HG03354 (cell line): ENCODE data around the gene KRT2.

Experiments used
- ATAC-seq: cut with Tn5 transposase; IDR thresholded peaks from one replicate; pipeline ENCODE4 v1.9.1; 2021; ENCODE audit warnings: mild to moderate bottlenecking; ENCODE audit not compliant: unreplicated experiment, poor library complexity, severe bottlenecking

The KRT2 gene

GRCh38 chr12:52651726-52652261 is at the start of gene KRT2:
Gene KRT2, minus strand, starts transcription at chr12:52652211. Its CDS starts 69 bp downstream, at chr12:52652142.
- no peak for ATAC-seq

GRCh38 chr12:52701281-52701680 is 49.3 kb upstream of the KRT2 start:
- no peak for ATAC-seq

GRCh38 chr12:52699960-52700359 is 47.9 kb upstream of the KRT2 start:
- no peak for ATAC-seq

GRCh38 chr12:52699373-52699772 is 47.4 kb upstream of the KRT2 start:
- no peak for ATAC-seq

- no peak for ATAC-seq
Measured at GRCh38 chr12:52698651-52699340, 46.8 kb upstream of the KRT2 start.

- ATAC-seq = no peak
Measured at GRCh38 chr12:52697058-52697582, 45.1 kb upstream of the KRT2 start.

- ATAC-seq = no peak
Measured at GRCh38 chr12:52696588-52696987, 44.6 kb upstream of the KRT2 start.

- ATAC-seq = no peak
Measured at GRCh38 chr12:52695039-52695438, 43.0 kb upstream of the KRT2 start.

GRCh38 chr12:52694151-52694550 is 42.1 kb upstream of the KRT2 start:
- ATAC-seq = no peak

GRCh38 chr12:52693261-52693660 is 41.2 kb upstream of the KRT2 start:
- no peak for ATAC-seq

GRCh38 chr12:52692254-52692653 is 40.2 kb upstream of the KRT2 start:
- no peak for ATAC-seq

- no peak for ATAC-seq
Measured at GRCh38 chr12:52691841-52692150, 39.8 kb upstream of the KRT2 start.

GRCh38 chr12:52691076-52691840 is 39.2 kb upstream of the KRT2 start:
- ATAC-seq = no peak

GRCh38 chr12:52690351-52691075 is 38.5 kb upstream of the KRT2 start:
- no peak for ATAC-seq

GRCh38 chr12:52689936-52690335 is 37.9 kb upstream of the KRT2 start:
- no peak for ATAC-seq

- no peak for ATAC-seq
Measured at GRCh38 chr12:52689239-52689638, 37.2 kb upstream of the KRT2 start.

- ATAC-seq = no peak
Measured at GRCh38 chr12:52688481-52688880, 36.5 kb upstream of the KRT2 start.

- ATAC-seq = no peak
Measured at GRCh38 chr12:52687497-52688385, 35.7 kb upstream of the KRT2 start.

- no peak for ATAC-seq
Measured at GRCh38 chr12:52686756-52687487, 34.9 kb upstream of the KRT2 start.
